GM21360 (cell line): ENCODE results near the gene YJEFN3.

Experiments
- ATAC-seq: cut with Tn5 transposase; IDR thresholded peaks from one replicate; pipeline ENCODE4 v1.9.1; 2021; ENCODE audit warnings: mild to moderate bottlenecking, moderate library complexity; ENCODE audit not compliant: unreplicated experiment

The YJEFN3 gene

GRCh38 chr19:19549804-19550464, 21.2 kb downstream of the YJEFN3 start:
- ATAC-seq: no peak

- ATAC-seq: no peak
Observed at GRCh38 chr19:19550485-19550929, 21.8 kb downstream of the YJEFN3 start.

GRCh38 chr19:19550972-19551852, 22.5 kb downstream of the YJEFN3 start:
- ATAC-seq: no peak

GRCh38 chr19:19551853-19552192, 23.1 kb downstream of the YJEFN3 start:
- no peak for ATAC-seq

- ATAC-seq: no peak
Observed at GRCh38 chr19:19552798-19553197, 24.1 kb downstream of the YJEFN3 start.

- no peak for ATAC-seq
Observed at GRCh38 chr19:19553670-19554069, 25.0 kb downstream of the YJEFN3 start.

GRCh38 chr19:19554074-19555023, 25.6 kb downstream of the YJEFN3 start:
- no peak for ATAC-seq

- no peak for ATAC-seq
Observed at GRCh38 chr19:19558055-19558454, 29.3 kb downstream of the YJEFN3 start.

GRCh38 chr19:19558636-19559035, 29.9 kb downstream of the YJEFN3 start:
- no peak for ATAC-seq

- no peak for ATAC-seq
Observed at GRCh38 chr19:19559931-19560330, 31.2 kb downstream of the YJEFN3 start.

- no peak for ATAC-seq
Observed at GRCh38 chr19:19561946-19562664, 33.4 kb downstream of the YJEFN3 start.

GRCh38 chr19:19562665-19563347, 34.1 kb downstream of the YJEFN3 start:
- no peak for ATAC-seq

- ATAC-seq: no peak
Observed at GRCh38 chr19:19563348-19563848, 34.7 kb downstream of the YJEFN3 start.

GRCh38 chr19:19566306-19566705, 37.6 kb downstream of the YJEFN3 start:
- ATAC-seq: no peak

- no peak for ATAC-seq
Observed at GRCh38 chr19:19567391-19567790, 38.7 kb downstream of the YJEFN3 start.

GRCh38 chr19:19568802-19569756, 40.4 kb downstream of the YJEFN3 start:
- ATAC-seq: no peak

- ATAC-seq: no peak
Observed at GRCh38 chr19:19570571-19570970, 41.9 kb downstream of the YJEFN3 start.

GRCh38 chr19:19571071-19571786, 42.5 kb downstream of the YJEFN3 start:
- ATAC-seq: no peak
